Fibroblast of mammary gland (primary cell): ENCODE data around the gene GAS2L1.
A peak's percentile ranks its signal among the peaks of the same experiment; 100 is the strongest.

Source experiments
- DNase-seq: peaks from one replicate; pipeline ENCODE4 v3.0.0-alpha.2; 2010; ENCODE audit warnings: low read depth
- H3K4me3 ChIP-seq: 2 replicates; pipeline ENCODE4 v1.5.1; 2011; ENCODE audit warnings: low read depth, mild to moderate bottlenecking, low read length, moderate library complexity; ENCODE audit not compliant: control insufficient read depth
- CTCF ChIP-seq: conservative IDR thresholded peaks from 2 replicates; pipeline ENCODE4 v1.5.1; 2011; ENCODE audit warnings: low read depth, low read length, inconsistent platforms; ENCODE audit not compliant: control insufficient read depth, insufficient read depth

GAS2L1 gene

GRCh38 chr22:29306175-29306834 lies at the start of gene GAS2L1:
Gene GAS2L1, plus strand, starts transcription at chr22:29306650. Its CDS starts 1,456 bp downstream, at chr22:29308106.
- peak within 1 kb of the TSS; percentile 72 for H3K4me3 ChIP-seq
- peak; percentile 72 for DNase-seq
- peak; percentile 47 for TF ChIP-seq CTCF

GRCh38 chr22:29257751-29258181 lies 48.7 kb upstream of the GAS2L1 start:
- no peak for TF ChIP-seq CTCF
- DNase-seq, result no peak
- no peak overlapping the region for H3K4me3 ChIP-seq

- TF ChIP-seq CTCF, result no peak
- H3K4me3 ChIP-seq, result no peak overlapping the region
- no peak for DNase-seq
These were observed 47.8 kb upstream of the GAS2L1 start for GRCh38 chr22:29258407-29259252.

- TF ChIP-seq CTCF, result peak; percentile 3
These were observed 47.1 kb upstream of the GAS2L1 start for GRCh38 chr22:29259253-29259899.

GRCh38 chr22:29260031-29260560 lies 46.4 kb upstream of the GAS2L1 start:
- DNase-seq, result no peak
- no peak for TF ChIP-seq CTCF
- no peak overlapping the region for H3K4me3 ChIP-seq

More at GRCh38 chr22:29259253-29259899, 47.1 kb upstream of the GAS2L1 start:
- DNase-seq, result no peak
- H3K4me3 ChIP-seq, result no peak overlapping the region

GRCh38 chr22:29260601-29261315 lies 45.7 kb upstream of the GAS2L1 start:
- no peak overlapping the region for H3K4me3 ChIP-seq
- DNase-seq, result no peak
- TF ChIP-seq CTCF, result no peak
